Measurements from ENCODE around the gene TRIM63. TPM values are rescaled to one million over a fixed set of nuclear protein-coding genes. Genes with fewer than 3 reads are reported as not detected.
A peak's percentile ranks its signal among the peaks of the same experiment; 100 is the strongest.

The TRIM63 gene
- total and polyA plus RNA-seq, 2 of the 13 experiments (the other 11 are each of a cell fraction or from before 2014, with no cell fraction given): not detected

DNA sequence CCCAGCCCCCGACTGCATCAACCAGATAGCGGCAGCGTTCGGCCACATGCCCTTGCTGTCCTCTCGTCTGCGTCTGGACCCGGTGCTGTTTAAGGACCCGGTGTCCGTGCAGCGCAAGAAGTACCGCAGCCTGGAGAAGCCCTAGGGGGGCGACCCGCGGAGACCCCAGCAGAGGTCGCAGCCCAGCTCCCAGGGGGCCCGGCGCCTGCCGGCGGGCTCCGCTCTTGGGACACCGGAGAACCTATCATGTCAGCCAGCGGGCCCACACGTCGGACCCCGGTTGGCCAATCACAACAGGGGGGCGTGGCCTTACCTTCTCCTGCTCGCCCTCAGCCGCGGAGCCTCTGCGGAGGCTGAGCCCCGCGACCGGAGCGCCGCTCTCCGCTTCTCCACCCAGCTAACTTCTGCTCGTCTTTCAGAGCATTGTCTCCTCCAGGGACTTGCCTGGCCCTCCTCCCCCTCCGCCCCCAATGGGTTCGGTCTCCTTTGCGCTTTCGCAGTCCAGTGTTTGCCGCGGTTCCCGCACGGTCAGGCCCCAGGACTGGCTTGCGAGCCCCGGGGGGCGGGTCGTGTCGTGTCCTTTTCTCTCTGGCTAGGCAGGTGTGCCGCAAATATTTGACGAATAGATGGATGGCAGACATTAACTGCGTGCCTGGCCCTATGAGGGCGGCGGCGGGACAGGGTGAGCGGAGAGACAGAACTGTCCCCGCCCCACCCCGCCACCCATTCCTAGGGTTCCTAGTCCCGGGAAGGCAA, 32.0 kb downstream of the TRIM63 start (continued):
- no peak for TF ChIP-seq ZBTB39 (CRISPR knock-in tag; IDR thresholded peaks at IDR 0.05)
- TF ChIP-seq POGK (CRISPR knock-in tag; conservative IDR thresholded peaks at IDR 0.05): 0 out of 2 replicates have a peak, but pooled peaks have one; percentile 17
- TF ChIP-seq SIX4 (CRISPR knock-in tag; IDR thresholded peaks at IDR 0.05): no peak
- no peak for TF ChIP-seq STAT5B (CRISPR knock-in tag; IDR thresholded peaks at IDR 0.05)
- TF ChIP-seq ZNF33B (CRISPR knock-in tag; IDR thresholded peaks at IDR 0.05): no peak
- TF ChIP-seq AHDC1 (CRISPR knock-in tag; IDR thresholded peaks at IDR 0.05; ENCODE audit: borderline replicate concordance): no peak
- no peak for TF ChIP-seq ZNF20 (CRISPR knock-in tag; IDR thresholded peaks at IDR 0.05)
- no peak for TF ChIP-seq PRPF4 (IDR thresholded peaks at IDR 0.05; ENCODE audit: low read depth, low read length, poor library complexity, severe bottlenecking)
- TF ChIP-seq SRF (IDR thresholded peaks at IDR 0.05; ENCODE audit: low read depth, low read length): no peak
- TF ChIP-seq MAZ (IDR thresholded peaks at IDR 0.05; ENCODE audit: borderline replicate concordance, low read depth, low read length): no peak
- TF ChIP-seq MAZ (CRISPR knock-in tag; IDR thresholded peaks at IDR 0.05; ENCODE audit: low read depth): no peak
- no peak for TF ChIP-seq ZXDC (CRISPR knock-in tag; IDR thresholded peaks at IDR 0.05)
- no peak for TF ChIP-seq NCOA1 (CRISPR knock-in tag; IDR thresholded peaks at IDR 0.05)
- no peak for TF ChIP-seq SKI (IDR thresholded peaks at IDR 0.05; ENCODE audit: partially characterized antibody)
